GM04503 (cell line): ENCODE results near the gene NAV2.

Source experiments
- DNase-seq: peaks from one replicate; pipeline ENCODE4 v3.0.0-alpha.2; 2012; ENCODE audit warnings: low read depth

NAV2 gene

GRCh38 chr11:20156876-20157613 is 444.4 kb downstream of the NAV2 start:
- DNase-seq: no peak

GRCh38 chr11:20157728-20158127 is 445.1 kb downstream of the NAV2 start:
- DNase-seq: no peak

GRCh38 chr11:20158597-20159257 is 446.1 kb downstream of the NAV2 start:
- DNase-seq: no peak

- no peak for DNase-seq
These were observed 447.1 kb downstream of the NAV2 start for GRCh38 chr11:20159466-20160381.

GRCh38 chr11:20160425-20161229 is 448.0 kb downstream of the NAV2 start, which contains the start of gene DBX1:
Gene DBX1 (minus strand): TSS chr11:20160475. CDS start chr11:20160324, 151 bp downstream.
- DNase-seq: no peak

- no peak for DNase-seq
These were observed 448.7 kb downstream of the NAV2 start for GRCh38 chr11:20161230-20161918.

GRCh38 chr11:20161923-20162744 is 449.5 kb downstream of the NAV2 start:
- no peak for DNase-seq

- no peak for DNase-seq
These were observed 450.5 kb downstream of the NAV2 start for GRCh38 chr11:20162824-20163782.

- DNase-seq: no peak
These were observed 451.3 kb downstream of the NAV2 start for GRCh38 chr11:20163783-20164481.
